IPS DF 19.7 (cell line): Measurements from ENCODE around the gene ACSL1.

Experiments used
- DNase-seq: peaks from one replicate; pipeline ENCODE4 v3.0.0-alpha.2; 2013; ENCODE audit warnings: low read depth, low spot score

Gene ACSL1

DNA sequence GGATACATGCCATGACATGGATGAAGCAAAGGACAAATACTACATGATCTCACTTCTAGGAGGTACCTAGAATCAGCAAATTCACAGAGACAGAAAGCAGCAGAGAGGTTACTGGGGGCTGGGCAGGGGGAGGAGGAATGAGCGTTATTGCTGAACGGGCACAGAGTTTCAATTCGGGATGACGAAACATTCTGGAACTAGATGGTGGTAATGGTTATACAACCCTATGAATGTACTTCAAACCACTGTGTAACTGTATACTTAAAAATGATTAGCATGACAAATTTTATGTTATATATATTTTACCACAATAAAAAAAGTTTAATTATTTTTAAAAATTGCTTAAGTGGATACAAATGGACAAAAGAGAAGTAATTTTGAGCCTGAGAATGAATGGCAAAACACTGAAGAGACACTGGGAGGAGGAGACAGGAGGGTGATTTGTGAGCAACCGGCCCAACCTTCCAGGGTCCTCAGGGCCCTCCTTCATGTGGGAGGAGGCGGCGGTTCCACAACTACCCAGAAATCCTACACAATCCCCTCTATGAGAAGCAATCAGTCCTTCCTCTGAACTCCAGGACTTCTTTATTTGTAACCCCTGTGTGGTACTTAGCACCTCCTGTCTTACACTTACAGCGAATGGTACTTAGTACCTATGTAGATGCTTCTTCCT is 14.1 kb downstream of the ACSL1 start:
- DNase-seq: no peak

- DNase-seq: no peak
Observed at GRCh38 chr4:184810720-184811119, 15.0 kb downstream of the ACSL1 start.

- no peak for DNase-seq
Observed at GRCh38 chr4:184808713-184809050, 17.1 kb downstream of the ACSL1 start.

DNA sequence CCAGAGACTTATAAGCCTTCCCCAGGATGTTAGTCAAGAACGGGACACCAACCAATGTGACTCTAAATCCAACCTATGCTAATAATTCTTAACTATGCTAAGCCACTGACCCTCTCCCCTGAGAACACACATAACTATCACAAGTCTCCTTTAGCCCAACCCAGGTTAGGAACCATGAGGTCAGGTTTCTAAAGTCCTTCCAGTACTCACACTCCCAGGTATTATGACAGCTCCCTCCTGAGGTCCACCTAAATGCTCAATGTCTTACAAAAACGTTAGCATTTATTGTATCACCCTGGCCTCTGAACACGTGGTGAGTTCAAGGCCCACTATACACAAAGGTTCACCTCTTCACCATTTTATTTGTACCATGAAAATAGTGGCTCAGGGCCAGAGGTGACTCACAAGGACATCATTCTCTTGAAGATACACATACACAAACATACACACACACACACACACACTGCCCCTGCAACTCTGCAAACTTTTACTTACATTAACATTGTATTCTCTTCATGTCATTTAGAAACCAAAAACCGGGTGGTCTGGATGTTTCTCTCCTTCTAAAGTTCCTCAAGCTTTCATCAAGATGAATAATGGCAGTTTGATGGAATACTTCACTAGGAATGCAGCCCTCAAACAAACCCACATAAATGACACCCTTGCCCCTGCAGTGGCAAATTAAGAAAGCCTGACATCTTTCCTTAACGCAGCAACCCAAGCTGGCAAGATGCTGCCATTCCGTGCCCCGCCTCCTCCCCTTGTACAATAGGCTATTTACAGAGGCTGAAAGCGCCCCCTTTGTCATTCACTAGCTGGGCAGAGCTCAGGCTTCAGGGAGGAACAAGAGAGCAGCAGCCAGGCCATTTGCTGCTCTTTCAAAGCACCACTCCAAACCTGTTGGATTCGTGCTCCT is 17.7 kb downstream of the ACSL1 start:
- DNase-seq: peak; percentile 47

DNA sequence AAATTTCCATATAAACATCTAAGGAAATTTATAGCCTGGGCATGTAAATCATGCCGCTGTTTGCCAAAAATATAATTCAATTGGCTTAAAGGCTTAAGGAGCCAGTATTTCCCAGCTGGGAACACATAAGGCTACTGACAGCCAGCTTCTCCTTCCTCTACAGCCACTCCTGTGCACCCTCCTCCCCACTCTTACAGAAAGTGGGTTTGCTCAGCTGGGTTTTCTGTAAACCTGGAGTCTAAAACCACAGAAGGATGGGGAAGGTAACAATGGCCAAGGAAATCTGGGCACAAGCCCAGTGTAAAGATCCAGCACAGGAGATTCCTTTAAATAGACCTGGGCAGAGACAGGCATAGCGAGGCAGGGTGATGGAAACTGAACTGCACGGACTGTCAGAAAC is 18.5 kb downstream of the ACSL1 start:
- DNase-seq: no peak

- no peak for DNase-seq
Observed at GRCh38 chr4:184806711-184807110, 19.1 kb downstream of the ACSL1 start.

DNA sequence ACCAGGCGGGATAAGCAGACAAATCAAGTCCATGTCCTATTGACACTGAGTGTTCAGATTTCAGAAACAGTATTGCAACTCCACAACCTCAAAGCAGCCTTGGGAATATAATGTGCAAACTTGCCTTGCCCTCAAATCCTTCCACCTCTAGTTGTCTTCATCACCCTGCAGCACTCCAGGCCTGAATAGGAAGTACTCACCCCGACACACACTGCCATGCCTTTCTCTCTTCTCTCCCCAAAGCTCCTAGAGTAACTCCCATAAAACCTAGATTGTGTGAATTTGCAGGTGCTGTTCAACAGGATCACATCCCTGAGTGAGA is 19.6 kb downstream of the ACSL1 start:
- DNase-seq: no peak

DNA sequence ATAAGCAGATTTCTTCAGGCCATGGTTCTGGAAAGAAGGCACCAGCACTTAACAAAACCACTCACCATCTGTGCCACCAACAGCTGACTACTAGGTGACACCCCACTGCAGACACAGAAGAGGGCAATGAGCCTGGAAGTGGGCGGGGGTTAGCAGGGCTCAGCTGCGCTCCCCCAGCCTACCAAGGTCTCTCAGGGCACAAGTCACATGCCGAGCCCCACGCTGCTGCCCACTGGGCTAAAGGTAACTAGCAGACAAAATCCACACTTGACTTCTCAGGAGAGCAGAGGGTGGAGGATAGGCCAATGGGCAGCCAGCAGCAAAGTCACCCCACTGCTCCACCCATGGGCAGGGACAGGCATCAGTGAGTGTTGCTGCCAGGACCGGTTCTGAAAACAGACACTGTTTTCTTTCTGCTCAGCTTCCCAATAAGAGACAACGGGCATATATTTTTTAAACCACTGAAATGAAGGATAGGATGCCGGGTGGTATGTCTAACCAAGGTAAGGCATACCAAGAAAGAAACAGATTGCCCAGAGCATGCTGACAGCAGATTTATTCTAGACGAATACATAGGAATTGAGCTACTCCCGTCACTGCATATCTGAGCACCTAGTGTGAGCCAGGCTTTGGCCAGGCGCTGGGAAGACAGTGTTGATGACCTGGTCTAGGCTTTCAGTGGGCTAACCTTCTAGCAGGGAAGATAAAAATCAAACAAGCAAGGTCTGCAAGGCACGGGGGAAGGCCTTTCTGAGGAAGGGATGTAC is 20.1 kb downstream of the ACSL1 start:
- DNase-seq: no peak

DNA sequence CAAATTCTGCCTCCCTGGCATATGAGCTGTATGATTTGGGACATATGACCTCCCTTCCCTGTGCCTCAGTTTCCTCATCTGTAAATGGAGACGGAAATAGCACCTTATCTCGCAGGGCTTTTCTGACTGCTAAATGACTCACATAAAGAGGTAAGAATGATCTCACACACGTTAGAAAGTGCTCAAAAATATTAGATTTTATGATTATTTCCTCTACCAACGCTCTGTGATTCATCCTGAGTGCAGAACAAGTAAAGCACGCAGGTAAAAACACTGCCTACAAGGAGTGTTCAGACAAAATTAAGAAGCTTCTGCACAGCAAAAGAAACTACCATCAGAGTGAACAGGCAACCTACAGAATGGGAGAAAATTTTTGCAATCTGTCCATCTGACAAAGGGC is 21.1 kb downstream of the ACSL1 start:
- DNase-seq: no peak

GRCh38 chr4:184803874-184804273 is 21.9 kb downstream of the ACSL1 start:
- DNase-seq: no peak

DNA sequence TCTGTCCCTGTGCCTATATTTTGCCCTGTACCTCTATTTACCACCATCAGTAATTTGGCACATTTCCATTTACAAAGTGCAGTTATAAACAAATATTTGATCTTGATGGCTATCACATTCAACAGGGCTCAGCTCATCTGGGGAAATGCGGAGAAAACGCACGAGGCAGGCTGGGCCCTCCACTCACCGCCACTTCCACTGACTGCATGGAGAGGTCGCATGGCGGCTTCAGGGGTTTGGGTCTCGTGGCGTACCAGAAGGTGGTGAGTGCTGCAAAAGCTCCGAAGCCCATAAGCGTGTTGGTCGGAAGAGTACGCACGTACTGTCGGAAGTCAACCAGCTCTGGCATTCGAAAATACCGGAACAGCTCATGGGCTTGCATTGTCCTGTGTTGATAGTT is 22.6 kb downstream of the ACSL1 start:
- DNase-seq: no peak

GRCh38 chr4:184802697-184803015 is 23.1 kb downstream of the ACSL1 start:
- DNase-seq: no peak

GRCh38 chr4:184801781-184802696 is 23.7 kb downstream of the ACSL1 start:
- DNase-seq: no peak

DNA sequence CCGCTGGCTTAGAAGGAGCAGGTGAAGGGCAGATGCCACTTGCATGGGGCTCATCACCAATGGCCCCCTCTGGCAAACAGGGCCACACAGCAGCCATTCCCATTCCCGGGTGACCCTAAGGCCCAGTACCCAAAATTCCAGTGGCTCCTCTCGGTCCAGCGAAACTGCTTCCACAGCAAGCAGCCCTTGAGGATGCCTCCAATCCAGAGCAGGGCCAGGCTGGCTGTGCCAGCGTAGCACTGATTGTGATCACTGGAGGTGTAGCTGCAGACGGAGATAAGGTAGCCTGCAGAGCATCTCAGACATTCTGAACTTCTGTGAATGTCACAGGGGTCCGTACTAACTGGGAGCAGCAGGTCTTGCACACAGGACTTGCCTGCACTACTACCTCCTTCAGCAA is 27.3 kb downstream of the ACSL1 start:
- DNase-seq: no peak

DNA sequence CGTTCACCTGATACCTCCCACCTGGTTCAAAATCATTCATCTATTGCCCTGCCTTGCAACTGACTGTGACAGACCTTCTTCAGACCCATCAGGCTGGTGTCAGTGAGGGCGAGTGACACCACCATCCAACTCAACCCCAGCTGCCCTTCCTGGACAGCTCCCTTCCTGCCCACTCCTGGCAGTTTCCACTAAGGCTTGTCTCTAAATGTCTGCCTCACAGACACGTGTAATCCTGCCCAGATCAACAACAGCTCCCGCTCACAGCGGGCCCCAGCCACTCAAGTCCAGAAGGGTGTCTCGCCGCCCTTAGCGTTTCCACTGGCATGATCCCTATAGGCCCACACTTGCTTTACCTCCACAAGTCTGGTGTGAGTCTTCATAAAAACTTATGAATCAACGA is 28.9 kb downstream of the ACSL1 start:
- no peak for DNase-seq

DNA sequence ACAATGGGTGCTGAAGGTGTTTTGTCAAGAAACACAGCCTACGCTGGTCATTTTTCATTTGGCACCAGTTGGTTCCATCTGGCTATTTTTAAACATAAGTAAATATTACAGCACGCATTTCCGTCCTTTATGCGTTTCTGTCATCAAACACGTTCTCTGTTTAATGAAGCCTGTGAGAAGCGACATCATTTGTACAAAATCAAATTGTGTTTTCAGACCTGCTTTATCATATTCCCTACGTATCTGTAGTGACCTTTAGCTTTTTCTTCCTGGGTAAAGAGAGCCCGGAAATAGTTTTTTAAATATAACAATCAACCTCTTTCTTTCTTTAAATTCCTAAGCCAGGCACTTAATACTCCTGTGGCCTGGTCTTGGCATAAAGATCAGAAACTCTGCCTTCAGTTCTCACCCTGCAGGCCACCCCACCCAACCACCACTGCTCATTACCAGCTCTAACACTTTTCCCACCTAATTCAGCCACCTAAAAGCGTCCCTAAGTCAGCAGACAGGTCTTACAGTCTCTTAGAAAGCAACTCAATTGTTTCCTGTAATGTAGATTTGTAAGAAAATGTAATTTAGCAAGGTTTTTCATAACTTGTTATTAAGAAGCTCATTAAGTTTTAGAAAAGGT is 30.4 kb downstream of the ACSL1 start:
- DNase-seq: no peak

DNA sequence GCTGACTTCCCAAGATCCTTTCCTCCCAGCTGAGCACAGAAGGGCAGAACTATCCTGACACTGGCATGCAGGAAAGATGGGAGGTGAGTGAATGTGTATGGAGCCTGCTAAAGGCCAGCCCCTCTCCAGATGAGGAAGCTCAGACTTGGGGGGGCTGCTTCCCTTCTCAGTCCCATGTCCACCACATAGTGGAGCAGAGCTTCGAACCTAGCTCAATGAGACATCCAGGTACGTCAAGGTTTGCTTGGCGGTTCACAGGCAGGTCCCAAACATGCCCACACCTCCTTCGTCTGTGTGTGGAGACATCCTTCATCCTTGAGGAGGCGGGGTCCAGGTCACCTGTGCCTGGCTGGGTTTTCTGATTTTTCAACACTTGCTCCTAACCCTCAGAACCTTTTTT is 31.3 kb downstream of the ACSL1 start:
- DNase-seq: no peak

- no peak for DNase-seq
Observed at GRCh38 chr4:184793735-184794355, 31.9 kb downstream of the ACSL1 start.

GRCh38 chr4:184792950-184793555 is 32.7 kb downstream of the ACSL1 start:
- no peak for DNase-seq

DNA sequence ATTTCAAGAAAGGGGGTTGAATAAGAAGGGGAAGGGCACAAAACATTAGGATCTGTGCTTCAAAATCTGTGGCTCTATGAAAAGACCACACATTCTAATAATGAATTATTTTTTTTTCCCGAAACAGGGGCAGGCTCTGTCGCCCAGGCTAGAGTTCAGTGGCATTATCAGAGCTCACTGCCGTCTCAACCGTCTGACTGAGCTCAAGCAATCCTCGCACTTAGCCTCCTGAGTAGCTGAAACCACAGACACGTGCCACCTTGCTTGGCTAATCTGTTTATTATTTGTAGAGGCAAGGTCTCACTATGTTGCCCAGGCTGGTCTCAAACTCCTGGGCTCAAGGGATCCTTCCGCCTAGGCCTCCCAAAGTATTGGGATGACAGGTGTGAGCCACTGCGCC is 33.4 kb downstream of the ACSL1 start:
- DNase-seq: no peak
